WTC11 (cell line): ENCODE data around the gene EIF5.

ENCODE experiments used
- FOXK1 ChIP-seq: sonication (generic); formaldehyde crosslinking; IDR thresholded peaks from 2 replicates; pipeline ENCODE4 v1.8.0; 2022; ENCODE audit warnings: mild to moderate bottlenecking, moderate library complexity, missing genetic modification reagents
- FOXP1 ChIP-seq: sonication (generic); formaldehyde crosslinking; IDR thresholded peaks from 2 replicates; pipeline ENCODE4 v1.8.0; 2022; ENCODE audit warnings: missing genetic modification reagents, mild to moderate bottlenecking, moderate library complexity, borderline replicate concordance
- JUN ChIP-seq: sonication (generic); formaldehyde crosslinking; IDR thresholded peaks from 2 replicates; pipeline ENCODE4 v1.8.0; 2023; ENCODE audit warnings: mild to moderate bottlenecking, missing genetic modification reagents
- SP1 ChIP-seq: sonication (generic); formaldehyde crosslinking; conservative IDR thresholded peaks from 2 replicates; pipeline ENCODE4 v1.8.1; 2022; ENCODE audit warnings: missing genetic modification reagents
- TF ChIP-seq, protein P1 (sequence below): fragments of 200-600 bp; IDR thresholded peaks from 2 replicates; pipeline ENCODE4 v1.8.0; 2022; ENCODE audit warnings: antibody characterized with exemption
- TF ChIP-seq, protein P2 (sequence below): fragments of 250-450 bp; sonication (Bioruptor Pico); IDR thresholded peaks from 2 replicates; pipeline ENCODE4 v1.9.0; 2021; ENCODE audit warnings: mild to moderate bottlenecking, borderline replicate concordance
- TF ChIP-seq, protein P3 (sequence below): sonication (generic); formaldehyde crosslinking; IDR thresholded peaks from 2 replicates; pipeline ENCODE4 v1.8.1; 2022; ENCODE audit warnings: mild to moderate bottlenecking, missing genetic modification reagents, moderate library complexity, borderline replicate concordance

DNA sequence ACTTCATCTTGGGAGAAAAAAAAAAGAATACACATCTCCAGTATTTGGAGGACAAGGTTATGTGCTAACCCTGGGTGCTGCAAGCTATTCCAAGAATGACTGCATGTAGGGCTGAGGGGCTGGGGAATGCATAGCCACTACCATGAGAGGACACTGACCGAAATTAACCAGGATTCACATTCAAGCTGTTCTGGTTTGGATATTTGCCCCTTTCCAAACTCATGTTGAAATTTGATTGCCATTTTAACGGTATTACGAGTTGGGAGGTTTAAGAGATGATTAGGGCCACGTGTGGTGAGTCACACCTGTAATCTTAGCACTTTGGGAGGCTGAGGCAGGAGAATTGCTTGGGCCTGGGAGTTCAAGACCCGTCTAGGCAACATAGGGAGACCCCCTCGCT is 32.7 kb downstream of the EIF5 start:
- TF ChIP-seq, protein P1, sequence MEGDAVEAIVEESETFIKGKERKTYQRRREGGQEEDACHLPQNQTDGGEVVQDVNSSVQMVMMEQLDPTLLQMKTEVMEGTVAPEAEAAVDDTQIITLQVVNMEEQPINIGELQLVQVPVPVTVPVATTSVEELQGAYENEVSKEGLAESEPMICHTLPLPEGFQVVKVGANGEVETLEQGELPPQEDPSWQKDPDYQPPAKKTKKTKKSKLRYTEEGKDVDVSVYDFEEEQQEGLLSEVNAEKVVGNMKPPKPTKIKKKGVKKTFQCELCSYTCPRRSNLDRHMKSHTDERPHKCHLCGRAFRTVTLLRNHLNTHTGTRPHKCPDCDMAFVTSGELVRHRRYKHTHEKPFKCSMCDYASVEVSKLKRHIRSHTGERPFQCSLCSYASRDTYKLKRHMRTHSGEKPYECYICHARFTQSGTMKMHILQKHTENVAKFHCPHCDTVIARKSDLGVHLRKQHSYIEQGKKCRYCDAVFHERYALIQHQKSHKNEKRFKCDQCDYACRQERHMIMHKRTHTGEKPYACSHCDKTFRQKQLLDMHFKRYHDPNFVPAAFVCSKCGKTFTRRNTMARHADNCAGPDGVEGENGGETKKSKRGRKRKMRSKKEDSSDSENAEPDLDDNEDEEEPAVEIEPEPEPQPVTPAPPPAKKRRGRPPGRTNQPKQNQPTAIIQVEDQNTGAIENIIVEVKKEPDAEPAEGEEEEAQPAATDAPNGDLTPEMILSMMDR: no peak
- TF ChIP-seq FOXK1 (CRISPR knock-in tag) (no peak), FOXP1 (CRISPR knock-in tag) (no peak), SP1 (CRISPR knock-in tag) (no peak), JUN (CRISPR knock-in tag) (no peak)
- TF ChIP-seq, protein P2, sequence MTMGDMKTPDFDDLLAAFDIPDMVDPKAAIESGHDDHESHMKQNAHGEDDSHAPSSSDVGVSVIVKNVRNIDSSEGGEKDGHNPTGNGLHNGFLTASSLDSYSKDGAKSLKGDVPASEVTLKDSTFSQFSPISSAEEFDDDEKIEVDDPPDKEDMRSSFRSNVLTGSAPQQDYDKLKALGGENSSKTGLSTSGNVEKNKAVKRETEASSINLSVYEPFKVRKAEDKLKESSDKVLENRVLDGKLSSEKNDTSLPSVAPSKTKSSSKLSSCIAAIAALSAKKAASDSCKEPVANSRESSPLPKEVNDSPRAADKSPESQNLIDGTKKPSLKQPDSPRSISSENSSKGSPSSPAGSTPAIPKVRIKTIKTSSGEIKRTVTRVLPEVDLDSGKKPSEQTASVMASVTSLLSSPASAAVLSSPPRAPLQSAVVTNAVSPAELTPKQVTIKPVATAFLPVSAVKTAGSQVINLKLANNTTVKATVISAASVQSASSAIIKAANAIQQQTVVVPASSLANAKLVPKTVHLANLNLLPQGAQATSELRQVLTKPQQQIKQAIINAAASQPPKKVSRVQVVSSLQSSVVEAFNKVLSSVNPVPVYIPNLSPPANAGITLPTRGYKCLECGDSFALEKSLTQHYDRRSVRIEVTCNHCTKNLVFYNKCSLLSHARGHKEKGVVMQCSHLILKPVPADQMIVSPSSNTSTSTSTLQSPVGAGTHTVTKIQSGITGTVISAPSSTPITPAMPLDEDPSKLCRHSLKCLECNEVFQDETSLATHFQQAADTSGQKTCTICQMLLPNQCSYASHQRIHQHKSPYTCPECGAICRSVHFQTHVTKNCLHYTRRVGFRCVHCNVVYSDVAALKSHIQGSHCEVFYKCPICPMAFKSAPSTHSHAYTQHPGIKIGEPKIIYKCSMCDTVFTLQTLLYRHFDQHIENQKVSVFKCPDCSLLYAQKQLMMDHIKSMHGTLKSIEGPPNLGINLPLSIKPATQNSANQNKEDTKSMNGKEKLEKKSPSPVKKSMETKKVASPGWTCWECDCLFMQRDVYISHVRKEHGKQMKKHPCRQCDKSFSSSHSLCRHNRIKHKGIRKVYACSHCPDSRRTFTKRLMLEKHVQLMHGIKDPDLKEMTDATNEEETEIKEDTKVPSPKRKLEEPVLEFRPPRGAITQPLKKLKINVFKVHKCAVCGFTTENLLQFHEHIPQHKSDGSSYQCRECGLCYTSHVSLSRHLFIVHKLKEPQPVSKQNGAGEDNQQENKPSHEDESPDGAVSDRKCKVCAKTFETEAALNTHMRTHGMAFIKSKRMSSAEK (CRISPR knock-in tag): no peak
- TF ChIP-seq, protein P3, sequence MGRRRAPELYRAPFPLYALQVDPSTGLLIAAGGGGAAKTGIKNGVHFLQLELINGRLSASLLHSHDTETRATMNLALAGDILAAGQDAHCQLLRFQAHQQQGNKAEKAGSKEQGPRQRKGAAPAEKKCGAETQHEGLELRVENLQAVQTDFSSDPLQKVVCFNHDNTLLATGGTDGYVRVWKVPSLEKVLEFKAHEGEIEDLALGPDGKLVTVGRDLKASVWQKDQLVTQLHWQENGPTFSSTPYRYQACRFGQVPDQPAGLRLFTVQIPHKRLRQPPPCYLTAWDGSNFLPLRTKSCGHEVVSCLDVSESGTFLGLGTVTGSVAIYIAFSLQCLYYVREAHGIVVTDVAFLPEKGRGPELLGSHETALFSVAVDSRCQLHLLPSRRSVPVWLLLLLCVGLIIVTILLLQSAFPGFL (CRISPR knock-in tag): no peak
